ENCODE measurements around the gene RASSF4.

RASSF4 gene

DNA sequence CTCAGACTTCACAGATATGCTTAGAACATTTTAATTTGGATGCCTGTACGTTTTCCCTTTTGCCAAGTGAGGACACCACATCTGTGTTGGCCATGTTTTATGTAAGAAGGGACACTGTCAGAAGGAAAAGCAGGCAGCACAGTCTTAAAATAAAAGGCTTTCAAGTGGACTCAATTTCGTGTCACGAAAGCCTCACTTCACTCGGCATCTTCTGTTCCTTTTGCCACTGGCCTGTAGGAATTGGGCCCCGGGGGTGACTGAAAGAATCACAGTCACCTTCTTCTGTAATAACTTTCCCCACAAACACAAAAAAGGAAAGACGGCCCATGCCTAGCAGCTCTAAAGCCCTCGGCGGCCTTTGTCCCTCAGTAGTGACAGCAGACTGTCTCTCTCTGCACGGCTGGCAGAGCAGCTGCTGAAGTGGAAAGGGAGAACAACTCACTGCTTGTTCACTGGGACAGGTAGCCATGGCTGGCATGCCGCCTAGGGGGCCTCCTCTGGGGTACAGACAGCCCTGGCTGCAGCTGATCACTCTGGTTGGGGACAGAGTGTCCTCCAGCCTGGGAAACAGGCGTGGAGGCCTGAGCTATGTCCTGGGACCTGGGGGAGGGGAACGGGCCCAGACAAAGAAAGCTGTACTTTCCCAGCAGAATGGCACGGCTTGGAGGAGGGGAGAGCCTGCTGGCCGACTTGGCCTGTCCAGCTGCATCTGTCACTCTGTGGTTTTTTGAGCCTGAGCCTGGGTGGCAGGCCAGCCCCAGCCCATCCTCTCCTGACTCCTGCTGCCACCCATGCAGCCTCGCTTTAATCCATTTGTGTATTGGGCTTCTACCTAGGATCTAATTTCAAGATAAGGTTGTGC, 4.4 kb downstream of the RASSF4 start:
- DNase-seq, result no peak

DNA sequence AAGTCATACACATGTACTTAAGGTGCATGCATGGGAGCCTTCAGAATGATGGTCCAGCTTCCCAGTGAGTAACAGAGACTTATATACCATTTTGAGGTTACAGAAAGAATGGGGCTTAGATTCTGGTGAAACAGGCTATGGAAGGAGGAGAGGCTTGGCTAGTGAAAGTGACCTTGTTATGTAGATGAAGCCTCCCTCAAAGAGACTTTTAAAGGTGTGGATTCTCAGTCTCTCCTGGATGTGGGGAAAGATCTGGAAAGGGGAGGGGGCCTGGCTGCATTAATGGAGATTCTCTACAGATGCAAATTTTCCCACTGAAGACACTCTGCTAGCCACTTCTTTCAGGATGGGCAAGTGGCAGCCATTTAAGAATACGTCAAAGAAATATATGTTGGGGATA, 5.5 kb downstream of the RASSF4 start:
- DNase-seq, result no peak

DNA sequence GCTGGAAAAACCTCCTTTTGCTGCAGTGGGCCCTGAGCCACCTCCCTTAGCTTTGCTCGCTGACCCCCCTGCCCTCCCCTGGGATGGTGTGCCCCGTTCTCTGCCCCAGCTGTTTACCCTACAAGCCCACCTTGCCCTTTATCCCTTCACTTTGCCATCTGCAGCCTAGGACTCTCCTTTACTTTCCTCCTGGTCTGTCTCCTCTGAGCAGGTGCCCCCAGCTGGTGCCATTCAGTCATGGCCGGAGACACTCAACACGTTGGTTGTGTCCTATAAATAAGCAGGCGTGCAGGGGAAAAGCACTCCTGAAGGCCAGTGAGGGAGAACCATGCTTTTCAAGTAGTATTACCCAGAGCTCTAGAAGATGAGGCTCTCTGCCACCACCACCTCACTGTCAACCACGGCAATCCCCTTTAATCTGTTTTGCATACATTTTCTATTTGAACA, 6.1 kb downstream of the RASSF4 start:
- DNase-seq, result no peak

GRCh38 chr10:44966129-44966815, 6.7 kb downstream of the RASSF4 start:
- DNase-seq, result no peak

DNA sequence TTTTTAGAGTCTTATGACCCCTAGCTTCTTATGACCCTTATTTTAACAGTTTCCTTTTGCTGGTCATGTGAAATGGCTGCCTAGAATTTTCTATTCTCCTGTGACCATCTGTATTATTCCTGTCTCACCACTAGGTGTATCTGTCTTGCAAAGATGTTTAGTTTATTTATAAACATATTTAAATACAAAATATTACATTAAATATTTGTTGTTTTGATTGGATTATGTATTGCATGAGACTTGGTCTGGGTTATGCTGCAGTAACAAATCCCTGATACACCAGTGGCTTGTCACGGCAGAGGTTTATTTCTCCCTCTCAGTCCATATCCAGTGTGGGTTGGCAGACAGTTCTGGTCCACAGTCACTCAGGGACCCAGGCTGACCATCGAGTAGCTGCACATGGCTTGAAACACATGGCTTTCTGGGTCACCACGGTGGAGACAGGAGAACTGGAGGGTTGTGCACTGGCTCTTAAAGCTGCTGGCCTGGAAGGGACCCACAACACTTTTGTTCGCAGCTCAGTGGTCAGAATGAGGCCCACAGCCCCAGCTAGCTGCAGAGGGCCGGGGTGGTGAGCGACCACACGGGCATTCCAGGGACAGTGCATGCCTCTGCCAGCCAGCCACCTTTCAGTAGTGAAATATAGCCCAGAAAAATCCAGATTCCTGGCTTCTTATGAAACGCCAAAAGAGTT, 7.4 kb downstream of the RASSF4 start:
- DNase-seq, result no peak

DNA sequence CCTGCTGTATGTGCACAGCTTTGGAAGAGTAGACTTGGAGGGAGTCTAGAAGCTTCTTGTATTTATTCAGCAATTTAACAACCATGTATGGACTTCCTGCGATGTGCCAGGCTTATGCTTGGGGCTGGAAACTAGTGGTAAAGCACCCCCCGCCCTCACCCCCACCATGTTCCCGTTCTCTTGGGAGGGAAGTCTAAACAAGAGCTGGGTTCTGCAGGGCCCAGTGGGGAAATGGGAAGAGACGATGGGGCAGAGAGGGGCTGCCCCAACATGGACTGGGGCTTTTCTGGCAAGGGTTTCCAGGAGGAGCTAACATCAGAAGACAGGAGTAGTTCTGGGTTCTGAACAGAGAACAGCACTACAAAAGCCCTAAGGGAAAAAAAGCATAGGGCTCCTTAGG, 8.0 kb downstream of the RASSF4 start:
- DNase-seq, result no peak

- DNase-seq, result no peak
Observed at GRCh38 chr10:44968091-44968490, 8.5 kb downstream of the RASSF4 start.

- no peak for DNase-seq
Observed at GRCh38 chr10:44968500-44969400, 9.1 kb downstream of the RASSF4 start.

- DNase-seq, result no peak
Observed at GRCh38 chr10:44969854-44970253, 10.3 kb downstream of the RASSF4 start.

DNA sequence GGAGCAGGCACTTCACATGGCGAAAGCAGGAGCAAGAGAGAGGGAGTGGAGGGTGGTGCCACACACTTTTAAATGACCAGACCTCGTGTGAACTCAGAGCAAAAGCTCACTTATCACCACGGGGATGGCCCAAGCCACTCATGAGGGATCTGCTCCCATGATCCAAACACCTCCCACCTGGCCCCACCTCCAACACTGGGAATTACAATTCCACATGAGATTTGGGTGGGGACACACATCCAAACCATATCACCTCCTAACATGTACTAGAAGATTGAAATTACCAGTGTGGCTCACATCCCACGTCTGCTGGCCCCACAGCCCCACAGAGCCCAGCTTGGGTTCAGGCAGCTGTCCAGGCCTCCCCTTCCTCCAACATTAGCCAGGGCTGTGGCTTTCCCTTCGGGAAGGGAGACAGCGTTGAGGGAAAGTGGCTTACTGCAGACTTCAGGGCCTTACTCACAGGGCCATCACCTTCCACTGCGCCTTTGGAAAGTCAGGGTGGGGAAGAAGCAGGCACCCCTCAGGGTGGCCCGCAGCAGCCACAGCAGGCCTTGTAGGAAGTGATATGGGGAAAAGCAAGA, 11.3 kb downstream of the RASSF4 start:
- no peak for DNase-seq

- no peak for DNase-seq
Observed at GRCh38 chr10:44971434-44971833, 11.8 kb downstream of the RASSF4 start.

GRCh38 chr10:44971935-44972757, 12.5 kb downstream of the RASSF4 start:
- DNase-seq, result no peak

DNA sequence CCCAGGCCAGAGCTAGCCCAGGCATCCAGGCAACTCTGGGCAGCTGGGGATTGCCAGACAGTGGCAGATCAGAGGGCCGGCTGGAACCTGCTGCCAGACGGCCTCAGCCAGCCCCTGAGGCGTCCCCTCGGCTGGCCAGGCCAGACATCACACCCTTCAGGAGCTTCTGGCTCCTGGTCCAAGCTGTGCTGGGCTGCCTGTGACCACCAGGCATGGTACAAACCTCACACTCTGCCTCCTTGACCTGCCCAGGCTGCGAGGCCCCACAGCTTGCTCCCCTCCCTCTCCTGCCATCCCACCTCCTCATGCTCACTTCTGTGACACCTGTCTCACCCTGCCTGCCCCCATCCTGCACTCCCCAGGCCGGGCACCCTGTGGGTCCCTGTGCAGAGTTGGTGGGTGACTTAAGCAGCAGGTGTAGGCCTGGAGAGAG, 13.3 kb downstream of the RASSF4 start:
- DNase-seq, result no peak

DNA sequence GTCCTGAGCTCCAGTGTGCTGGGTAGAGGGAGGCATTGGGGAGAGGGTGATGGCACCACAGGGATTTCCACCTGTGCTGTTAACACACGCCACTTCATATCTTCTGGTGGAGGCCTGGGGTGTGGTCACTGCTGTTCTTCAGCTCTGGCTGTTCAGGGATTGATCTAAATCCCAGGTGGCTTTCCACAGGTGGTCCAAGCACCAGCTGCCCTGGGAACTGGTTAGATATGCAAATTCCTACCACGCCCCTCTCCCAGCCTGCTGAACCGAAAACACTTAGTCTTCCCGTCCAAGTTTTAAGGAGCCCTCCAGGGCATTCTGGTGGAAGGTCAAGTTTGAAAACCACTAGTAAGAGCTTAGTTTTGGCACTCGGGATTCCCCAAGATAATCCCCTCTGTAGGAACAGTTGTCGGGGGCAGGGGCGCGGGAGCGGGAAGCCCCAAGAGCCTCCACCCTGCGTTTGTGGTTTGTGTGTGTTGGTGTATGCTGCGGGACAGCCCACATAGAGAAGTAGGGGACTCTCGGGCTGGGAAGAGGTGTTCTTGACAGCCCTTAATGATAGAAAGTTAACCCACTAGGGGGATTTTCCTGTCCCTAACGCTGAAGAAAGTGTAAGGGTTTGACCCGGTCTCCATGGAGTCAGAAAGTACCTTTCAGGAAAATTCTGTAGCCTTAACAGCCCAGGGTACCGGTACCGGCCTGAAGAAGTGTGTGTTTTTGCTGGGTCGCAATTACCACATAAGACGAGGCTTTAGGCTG, 13.9 kb downstream of the RASSF4 start:
- DNase-seq, result no peak

- DNase-seq, result no peak
Observed at GRCh38 chr10:44974082-44974627, 14.6 kb downstream of the RASSF4 start.

DNA sequence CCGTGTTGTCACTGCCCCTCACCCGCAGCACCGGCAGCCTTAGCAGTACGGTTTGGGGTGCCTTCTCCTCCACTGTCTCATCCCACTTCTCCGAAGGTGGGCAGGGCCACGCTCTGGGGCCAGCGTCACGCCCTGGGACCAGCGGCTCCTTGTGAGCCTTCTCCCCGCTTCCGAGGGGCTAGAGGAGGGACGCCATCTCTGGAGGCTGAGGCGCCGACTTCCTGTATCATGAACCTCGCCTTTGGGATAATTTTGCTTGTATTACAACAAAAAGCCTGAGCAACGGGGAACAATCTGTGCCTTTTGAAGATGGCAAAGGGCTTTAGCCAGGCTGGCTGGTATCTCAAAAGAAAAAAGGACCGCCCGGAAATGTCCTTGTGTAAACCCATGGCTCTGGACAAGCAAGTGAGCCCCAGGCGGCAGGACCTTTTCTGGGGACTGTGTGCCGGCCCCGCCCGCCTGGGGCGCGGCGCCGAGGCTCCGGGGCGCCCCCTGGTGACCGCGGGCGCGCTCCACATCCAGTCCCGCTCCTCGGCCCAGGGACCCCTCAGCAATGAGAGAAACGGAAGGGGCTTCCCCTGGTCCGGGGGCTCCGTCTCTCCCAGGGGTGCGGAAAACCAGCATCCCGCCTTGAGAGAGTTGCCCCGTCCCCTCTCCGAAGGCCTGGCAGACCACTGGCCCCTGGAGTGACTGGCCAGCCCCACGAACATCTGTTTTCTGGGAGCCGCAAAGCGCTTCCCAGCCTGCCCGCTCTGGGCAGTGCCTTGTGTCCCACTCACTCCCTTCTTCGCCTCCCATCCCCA, 15.2 kb downstream of the RASSF4 start:
- DNase-seq, result peak; percentile 61

GRCh38 chr10:44975431-44976331, 16.1 kb downstream of the RASSF4 start:
- peak; percentile 23 for DNase-seq
